HG03460 (cell line): ENCODE data around the gene NPHP4.

Source experiments
- ATAC-seq: cut with Tn5 transposase; IDR thresholded peaks from one replicate; pipeline ENCODE4 v1.9.1; 2021; ENCODE audit not compliant: unreplicated experiment

The NPHP4 gene

GRCh38 chr1:6004412-6005123 is 12.3 kb upstream of the NPHP4 start:
- ATAC-seq: no peak

GRCh38 chr1:6003568-6004411 is 11.6 kb upstream of the NPHP4 start:
- no peak for ATAC-seq

- ATAC-seq: no peak
These were observed 10.7 kb upstream of the NPHP4 start for GRCh38 chr1:6002714-6003501.

GRCh38 chr1:6001992-6002576 is 9.9 kb upstream of the NPHP4 start:
- no peak for ATAC-seq

GRCh38 chr1:6000444-6001288 is 8.4 kb upstream of the NPHP4 start:
- ATAC-seq: no peak

- ATAC-seq: no peak
These were observed 7.7 kb upstream of the NPHP4 start for GRCh38 chr1:5999711-6000443.

- ATAC-seq: no peak
These were observed 6.7 kb upstream of the NPHP4 start for GRCh38 chr1:5998906-5999301.

GRCh38 chr1:5998051-5998905 is 6.1 kb upstream of the NPHP4 start:
- no peak for ATAC-seq

GRCh38 chr1:5997316-5997715 is 5.1 kb upstream of the NPHP4 start:
- ATAC-seq: no peak

GRCh38 chr1:5996641-5997270 is 4.5 kb upstream of the NPHP4 start:
- no peak for ATAC-seq

GRCh38 chr1:5995871-5996630 is 3.8 kb upstream of the NPHP4 start:
- ATAC-seq: no peak

GRCh38 chr1:5994713-5995621 is 2.7 kb upstream of the NPHP4 start:
- ATAC-seq: no peak

GRCh38 chr1:5993556-5994491 is 1.6 kb upstream of the NPHP4 start:
- ATAC-seq: no peak

- ATAC-seq: peak; percentile 0
These were observed 760 bp upstream of the NPHP4 start for GRCh38 chr1:5992814-5993555.
